ENCODE results near the gene FNDC11.
"Not testable (repeated sequence)": the region's sequence is repeated elsewhere in the genome, so short reads cannot be mapped to it uniquely, and the experiment has no call there.

FNDC11 gene

DNA sequence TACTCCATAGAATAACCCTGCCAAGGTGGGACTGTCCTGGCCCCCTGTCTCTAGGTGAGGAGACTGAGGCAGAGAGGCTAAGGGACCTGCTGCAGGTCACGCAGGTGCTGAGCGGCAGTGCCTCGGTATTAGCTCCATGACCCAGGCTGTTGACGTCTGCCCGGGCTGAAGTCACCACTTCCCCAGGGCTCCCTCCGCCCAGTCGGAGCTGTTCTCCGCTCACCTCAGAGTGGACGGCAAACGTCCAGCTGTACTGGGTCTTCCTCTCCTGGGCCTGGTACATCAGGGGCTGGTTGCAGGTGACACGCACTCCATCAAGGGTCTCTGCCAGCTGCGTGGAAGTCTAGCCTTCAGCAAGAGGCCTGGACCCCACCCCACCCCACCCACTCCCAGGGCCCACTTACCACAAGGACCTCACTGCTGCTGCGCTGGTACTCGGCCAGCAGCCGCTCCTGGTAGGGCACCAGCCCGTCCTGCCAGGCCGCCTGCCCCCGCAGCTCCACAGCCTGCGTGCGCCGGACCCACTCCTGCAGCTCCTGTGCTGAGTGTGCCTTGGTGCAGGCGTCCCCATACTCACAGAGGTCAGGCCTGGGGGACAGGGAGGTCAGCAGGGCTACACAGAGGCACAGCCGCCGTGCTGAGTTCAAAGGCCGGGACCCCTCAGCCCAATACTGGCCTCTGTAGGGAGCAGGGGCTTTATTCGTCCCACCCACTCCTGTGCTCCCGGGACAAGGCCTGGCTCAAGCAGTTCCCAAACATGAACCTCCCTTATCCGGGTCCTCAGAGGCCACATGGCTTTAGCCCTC is 16.5 kb downstream of the FNDC11 start:
- H3K27ac Mint-ChIP-seq, result no peak overlapping the region
- no peak for ATAC-seq
- no peak overlapping the region for H3K4me3 Mint-ChIP-seq
- no peaks in the 10 kb centered on the region for H3K9me3 Mint-ChIP-seq
- no peaks in the 10 kb centered on the region for H3K36me3 Mint-ChIP-seq (ENCODE audit: low read depth)
- H3K4me1 Mint-ChIP-seq, result peaks cover 28% of the 10 kb centered on the region
- DNase-seq, result no peak
- H3K27me3 Mint-ChIP-seq, result peaks cover 6% of the 10 kb centered on the region

- ATAC-seq; H3K9me3 Mint-ChIP-seq; H3K27me3 Mint-ChIP-seq; H3K36me3 Mint-ChIP-seq (ENCODE audit: low read depth); DNase-seq; H3K27ac Mint-ChIP-seq; H3K4me3 Mint-ChIP-seq: not testable (repeated sequence)
- H3K4me1 Mint-ChIP-seq, result peaks cover 28% of the 10 kb centered on the region
These were observed 17.1 kb downstream of the FNDC11 start for GRCh38 chr20:63571087-63571478.

DNA sequence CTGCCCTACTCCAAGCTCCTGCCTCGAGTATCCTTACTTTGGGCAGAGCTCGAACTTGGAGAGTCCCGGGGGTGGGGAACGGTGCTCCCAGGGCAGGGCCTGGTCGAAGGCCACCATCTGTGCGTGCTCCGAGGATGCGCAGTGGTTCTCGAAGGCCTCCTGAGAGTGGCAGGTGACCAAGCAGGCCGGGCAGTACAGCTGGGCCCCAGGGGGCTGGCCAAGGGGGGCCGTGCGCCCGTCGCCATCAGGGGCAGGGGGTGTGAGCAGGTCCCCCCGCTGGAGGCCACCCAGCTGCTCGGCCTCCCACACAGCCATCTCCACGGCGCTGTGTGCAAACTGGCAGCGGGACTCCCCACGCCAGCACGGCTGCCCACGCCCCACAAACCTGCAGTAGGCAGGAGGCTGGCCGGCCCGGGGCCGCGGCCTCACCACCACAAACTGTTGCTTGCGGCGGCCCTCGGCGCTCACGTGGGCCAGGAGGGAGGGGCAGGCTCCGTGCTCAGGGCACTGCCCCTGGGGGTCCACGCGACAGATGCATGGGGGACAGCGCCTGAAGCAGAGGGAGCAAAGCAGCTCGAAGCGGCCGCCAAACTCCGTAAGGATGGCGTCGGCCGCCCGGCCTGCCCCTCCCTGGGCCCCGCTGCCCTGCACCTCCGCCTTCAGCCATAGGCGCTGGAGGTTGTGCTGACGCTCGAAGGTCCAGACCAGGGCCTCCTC is 18.3 kb downstream of the FNDC11 start:
- no peak for DNase-seq
- Mint-ChIP-seq H3K4me1 (peaks cover 25% of the 10 kb centered on the region), H3K27ac (no peak overlapping the region), H3K36me3 (ENCODE audit: low read depth) (no peaks in the 10 kb centered on the region), H3K9me3 (no peaks in the 10 kb centered on the region), H3K4me3 (no peak overlapping the region), H3K27me3 (peaks cover 6% of the 10 kb centered on the region)
- ATAC-seq, result no peak

- peaks cover 3% of the 10 kb centered on the region for H3K27me3 Mint-ChIP-seq
- no peak for ATAC-seq
- H3K4me1 Mint-ChIP-seq, result peaks cover 18% of the 10 kb centered on the region
- H3K9me3 Mint-ChIP-seq, result no peaks in the 10 kb centered on the region
- H3K4me3 Mint-ChIP-seq, result peak overlapping the region; percentile 73
- H3K27ac Mint-ChIP-seq, result no peak overlapping the region
- H3K36me3 Mint-ChIP-seq (ENCODE audit: low read depth), result no peaks in the 10 kb centered on the region
- DNase-seq, result no peak
These were observed 19.1 kb downstream of the FNDC11 start for GRCh38 chr20:63572788-63573646.

- Mint-ChIP-seq H3K4me1 (peaks cover 12% of the 10 kb centered on the region), H3K27me3 (peaks cover 6% of the 10 kb centered on the region), H3K36me3 (ENCODE audit: low read depth) (no peaks in the 10 kb centered on the region), H3K9me3 (no peaks in the 10 kb centered on the region), H3K27ac (no peak overlapping the region), H3K4me3 (peak overlapping the region; percentile 73)
- DNase-seq, result no peak
- peak; percentile 16 for ATAC-seq
These were observed 19.7 kb downstream of the FNDC11 start for GRCh38 chr20:63573647-63574131.

GRCh38 chr20:63574156-63574828 is 20.3 kb downstream of the FNDC11 start, which contains the start of gene HELZ2:
Gene HELZ2 (minus strand): TSS chr20:63574239. CDS start chr20:63572385, 1,854 bp downstream.
- peak within 1 kb of the TSS; percentile 73 for H3K4me3 Mint-ChIP-seq
- DNase-seq, result peak; percentile 58
- peaks cover 8% of the 10 kb centered on the region for H3K27me3 Mint-ChIP-seq
- peaks cover 7% of the 10 kb centered on the region for H3K4me1 Mint-ChIP-seq
- no peak within 1 kb of the TSS for H3K27ac Mint-ChIP-seq
- H3K9me3 Mint-ChIP-seq, result no peaks in the 10 kb centered on the region
- H3K36me3 Mint-ChIP-seq (ENCODE audit: low read depth), result no peaks in the 10 kb centered on the region
- ATAC-seq, result peak; percentile 74

GRCh38 chr20:63574829-63575743 is 21.1 kb downstream of the FNDC11 start:
- no peak for ATAC-seq
- no peak for DNase-seq
- Mint-ChIP-seq H3K27ac (no peak overlapping the region), H3K27me3 (peaks cover 9% of the 10 kb centered on the region), H3K9me3 (no peaks in the 10 kb centered on the region), H3K4me1 (peaks cover 3% of the 10 kb centered on the region), H3K36me3 (ENCODE audit: low read depth) (no peaks in the 10 kb centered on the region), H3K4me3 (peak overlapping the region; percentile 21)

DNA sequence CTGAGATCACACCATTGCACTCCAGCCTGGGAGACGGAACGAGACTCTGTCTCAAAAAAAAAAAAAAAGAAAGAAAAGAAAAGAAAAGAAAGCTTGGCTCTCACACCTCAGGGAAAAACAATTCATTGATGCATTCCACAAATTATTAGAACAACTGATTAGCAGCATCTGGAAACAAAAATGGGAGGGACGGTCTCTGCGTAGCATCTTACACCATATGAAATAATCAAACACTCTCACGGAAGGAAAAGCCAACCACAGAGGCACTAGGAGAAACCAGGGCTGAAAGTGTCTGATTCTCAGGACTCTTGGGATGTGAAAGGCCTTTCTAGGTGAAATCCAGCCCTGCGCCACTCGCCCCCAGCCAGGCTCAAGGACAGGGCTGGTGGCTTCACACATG is 22.4 kb downstream of the FNDC11 start:
- Mint-ChIP-seq H3K27ac (no peak overlapping the region), H3K4me3 (no peak overlapping the region)

GRCh38 chr20:63577317-63577894 is 23.4 kb downstream of the FNDC11 start:
- Mint-ChIP-seq H3K27me3 (peaks cover 9% of the 10 kb centered on the region), H3K4me3 (no peak overlapping the region), H3K4me1 (peaks cover 5% of the 10 kb centered on the region), H3K27ac (no peak overlapping the region), H3K36me3 (ENCODE audit: low read depth) (no peaks in the 10 kb centered on the region), H3K9me3 (no peaks in the 10 kb centered on the region)
- ATAC-seq (no peak), DNase-seq (no peak)

More for the DNA sequence above, 22.4 kb downstream of the FNDC11 start:
- ATAC-seq (no peak), DNase-seq (no peak)
- H3K9me3 Mint-ChIP-seq, result no peaks in the 10 kb centered on the region
- H3K27me3 Mint-ChIP-seq, result peaks cover 9% of the 10 kb centered on the region
- H3K4me1 Mint-ChIP-seq, result peaks cover 5% of the 10 kb centered on the region
- H3K36me3 Mint-ChIP-seq (ENCODE audit: low read depth), result no peaks in the 10 kb centered on the region

DNA sequence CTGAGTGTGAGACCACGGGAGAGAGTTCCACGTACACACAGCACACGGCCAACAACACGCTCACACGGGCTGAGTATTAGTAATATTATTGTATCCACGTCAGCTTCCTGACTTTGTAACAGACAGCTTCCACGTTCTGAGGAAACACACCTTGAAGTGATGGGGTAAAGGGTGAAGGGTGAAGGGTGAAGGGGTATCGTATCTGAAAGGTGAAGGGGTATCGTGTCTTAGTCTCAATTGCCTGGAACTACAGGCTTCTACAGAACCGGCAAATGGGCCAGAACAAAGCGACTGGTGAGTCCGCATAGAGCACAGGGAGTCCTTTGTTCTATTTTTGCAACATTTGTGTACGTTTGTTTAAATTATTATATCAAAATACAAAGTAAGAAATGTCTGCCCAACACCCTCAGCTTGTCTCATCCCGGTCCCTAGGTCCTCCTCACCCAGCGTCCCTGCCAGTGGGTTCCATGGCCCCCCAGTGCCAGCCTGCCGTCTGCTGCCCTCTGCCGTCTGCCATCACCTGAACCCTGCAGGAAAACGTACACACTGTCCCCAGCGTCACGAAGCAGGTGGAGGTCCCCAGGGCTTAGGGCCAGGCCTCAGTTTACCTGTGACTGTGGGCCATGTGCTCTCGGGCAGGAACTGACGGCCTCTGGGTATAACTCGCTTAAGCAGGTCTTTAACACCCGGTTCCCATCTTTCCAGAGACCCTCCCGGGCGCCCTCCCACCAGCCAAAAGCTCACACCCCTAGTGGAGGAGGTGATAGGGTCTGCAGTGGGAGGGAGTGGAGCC is 24.5 kb downstream of the FNDC11 start:
- Mint-ChIP-seq H3K27ac (no peak overlapping the region), H3K36me3 (ENCODE audit: low read depth) (no peaks in the 10 kb centered on the region), H3K27me3 (peaks cover 9% of the 10 kb centered on the region), H3K9me3 (no peaks in the 10 kb centered on the region), H3K4me1 (peaks cover 5% of the 10 kb centered on the region), H3K4me3 (no peak overlapping the region)
- no peak for DNase-seq
- no peak for ATAC-seq

- Mint-ChIP-seq H3K4me3 (no peak overlapping the region), H3K4me1 (peaks cover 2% of the 10 kb centered on the region), H3K27me3 (peaks cover 9% of the 10 kb centered on the region), H3K36me3 (ENCODE audit: low read depth) (no peaks in the 10 kb centered on the region), H3K9me3 (no peaks in the 10 kb centered on the region), H3K27ac (no peak overlapping the region)
- no peak for ATAC-seq
- no peak for DNase-seq
These were observed 25.2 kb downstream of the FNDC11 start for GRCh38 chr20:63579017-63579694.
